HG03521 (cell line): ENCODE results near the gene PNLDC1.

ENCODE experiments used
- ATAC-seq: cut with Tn5 transposase; IDR thresholded peaks from one replicate; pipeline ENCODE4 v1.9.1; 2021; ENCODE audit warnings: mild to moderate bottlenecking, moderate library complexity; ENCODE audit not compliant: unreplicated experiment

Gene PNLDC1, protein sequence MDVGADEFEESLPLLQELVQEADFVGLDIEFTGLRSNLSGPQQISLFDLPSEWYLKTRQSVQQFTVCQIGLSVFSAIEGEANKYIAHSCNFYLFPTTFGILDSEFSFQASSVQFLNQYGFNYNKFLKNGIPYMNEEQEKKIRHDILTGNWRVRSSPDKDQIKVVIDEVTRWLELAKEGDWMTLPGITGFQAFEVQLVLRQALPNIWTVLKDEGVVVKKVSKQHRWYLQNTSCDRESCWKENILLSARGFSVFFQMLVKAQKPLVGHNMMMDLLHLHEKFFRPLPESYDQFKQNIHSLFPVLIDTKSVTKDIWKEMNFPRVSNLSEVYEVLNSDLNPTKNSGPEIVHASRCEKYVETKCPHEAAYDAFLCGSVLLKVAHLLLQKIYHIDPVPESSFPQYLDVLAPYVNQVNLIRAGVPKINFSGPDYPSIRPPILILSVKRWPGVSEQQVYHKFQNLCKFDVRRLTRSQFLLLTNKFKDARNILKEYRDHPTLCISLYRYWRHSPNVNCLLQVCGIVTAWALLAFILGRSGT

DNA sequence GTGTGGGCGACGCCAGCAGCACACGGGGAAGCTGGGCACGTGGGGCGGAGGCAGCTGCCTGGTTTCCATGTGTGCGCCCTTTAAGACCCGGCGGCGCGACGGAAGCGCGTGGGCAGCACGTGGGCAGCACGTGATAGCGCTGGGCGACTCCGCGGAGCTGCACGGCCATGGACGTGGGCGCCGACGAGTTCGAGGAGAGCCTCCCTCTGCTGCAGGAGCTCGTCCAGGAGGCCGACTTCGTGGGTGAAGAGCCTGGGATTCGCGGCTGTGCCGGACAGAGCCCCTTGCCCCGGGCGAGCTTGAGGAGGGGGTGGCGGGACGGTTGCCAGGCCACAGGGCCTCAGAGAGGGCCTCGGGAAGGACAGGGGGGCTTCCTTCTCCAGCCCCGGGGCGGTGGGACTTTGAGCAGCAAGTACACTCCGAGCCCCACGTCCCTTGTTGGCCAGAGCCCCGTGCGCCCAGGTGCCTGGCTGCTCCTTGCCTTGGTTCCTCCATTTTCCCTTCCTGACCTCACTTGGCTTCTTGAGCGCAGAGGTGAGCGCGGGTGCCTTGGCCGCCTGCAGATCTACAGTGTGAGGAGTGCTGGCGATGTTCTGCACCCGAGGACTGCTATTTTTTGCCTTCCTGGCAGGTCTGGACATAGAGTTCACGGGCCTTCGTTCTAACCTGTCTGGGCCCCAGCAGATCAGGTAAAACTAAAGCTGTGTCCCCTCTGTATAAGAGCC is at the start of gene PNLDC1:
Gene PNLDC1, plus strand, starts transcription at position 136 of the 725 bp plus-strand sequence. Its CDS starts 32 bp downstream, at position 168.
- no peak for ATAC-seq

DNA sequence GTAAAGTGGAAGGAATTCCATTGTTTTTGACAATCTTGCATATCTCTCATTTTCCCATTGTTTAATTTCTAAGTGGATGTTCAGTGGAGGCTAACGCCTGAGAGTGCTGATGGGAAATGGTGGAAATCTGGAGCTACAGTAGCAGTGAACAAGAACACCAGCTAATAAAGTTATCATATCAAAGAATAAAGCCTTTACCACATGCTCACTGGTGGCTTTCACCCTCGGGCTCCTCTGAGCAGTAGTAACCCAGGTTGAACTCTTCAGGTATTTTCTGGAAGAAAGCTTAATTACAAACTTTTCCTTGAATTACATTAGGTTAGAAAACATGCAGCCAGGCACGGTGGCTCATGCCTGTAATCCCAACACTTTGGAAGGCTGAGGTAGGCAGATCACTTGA is 48.6 kb upstream of the PNLDC1 start:
- no peak for ATAC-seq

DNA sequence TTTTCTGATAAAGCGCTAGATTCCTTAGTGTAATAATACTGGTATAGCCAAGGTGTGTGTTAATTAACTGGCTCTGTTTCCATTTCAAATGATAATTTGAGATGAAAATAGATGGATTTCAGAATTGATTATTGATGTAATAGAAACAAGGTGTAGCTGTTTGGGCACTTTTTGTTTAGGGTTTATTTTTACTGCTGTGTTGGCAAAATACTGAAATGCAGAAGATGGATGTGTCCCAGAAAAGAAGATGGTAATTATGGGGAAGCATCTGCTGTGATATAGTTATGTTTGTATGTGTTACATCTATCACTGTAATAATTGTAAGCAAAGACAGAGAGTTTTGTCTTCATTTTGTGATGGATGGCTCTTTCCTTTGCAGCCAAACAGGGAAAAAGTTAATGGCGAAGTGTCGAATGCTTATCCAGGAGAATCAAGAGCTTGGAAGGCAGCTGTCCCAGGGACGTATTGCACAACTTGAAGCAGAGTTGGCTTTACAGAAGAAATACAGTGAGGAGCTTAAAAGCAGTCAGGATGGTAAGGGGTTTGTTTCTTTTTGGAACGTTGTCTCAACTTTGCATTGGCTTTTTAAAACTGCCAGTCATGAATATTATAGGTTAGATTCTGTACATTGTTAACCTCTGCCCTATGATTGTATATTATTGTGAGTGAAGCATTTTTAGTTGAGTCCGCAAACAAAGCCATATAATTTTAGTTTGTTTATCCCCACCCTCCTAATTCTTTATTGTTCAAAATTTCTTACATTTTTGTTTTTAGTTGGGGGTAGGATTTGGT is 46.8 kb upstream of the PNLDC1 start:
- no peak for ATAC-seq

DNA sequence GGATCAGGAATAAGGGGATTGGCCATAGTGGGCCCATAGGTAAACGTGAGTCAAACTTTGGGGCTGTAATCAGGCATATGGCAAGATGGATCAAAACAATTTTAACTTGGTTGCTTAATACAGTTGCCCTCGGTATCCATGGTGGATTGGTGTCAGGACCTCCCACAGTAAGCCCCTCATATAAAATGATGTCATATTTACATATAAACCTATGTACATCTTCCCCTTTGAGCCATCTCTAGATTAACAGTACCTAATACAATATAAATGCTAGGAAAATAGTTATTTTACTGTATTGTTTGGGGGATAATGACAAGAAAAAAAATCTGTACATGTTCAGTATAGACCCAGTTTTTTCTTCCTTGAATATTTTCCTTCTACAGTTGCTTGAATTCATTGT is 45.7 kb upstream of the PNLDC1 start:
- ATAC-seq, result no peak

DNA sequence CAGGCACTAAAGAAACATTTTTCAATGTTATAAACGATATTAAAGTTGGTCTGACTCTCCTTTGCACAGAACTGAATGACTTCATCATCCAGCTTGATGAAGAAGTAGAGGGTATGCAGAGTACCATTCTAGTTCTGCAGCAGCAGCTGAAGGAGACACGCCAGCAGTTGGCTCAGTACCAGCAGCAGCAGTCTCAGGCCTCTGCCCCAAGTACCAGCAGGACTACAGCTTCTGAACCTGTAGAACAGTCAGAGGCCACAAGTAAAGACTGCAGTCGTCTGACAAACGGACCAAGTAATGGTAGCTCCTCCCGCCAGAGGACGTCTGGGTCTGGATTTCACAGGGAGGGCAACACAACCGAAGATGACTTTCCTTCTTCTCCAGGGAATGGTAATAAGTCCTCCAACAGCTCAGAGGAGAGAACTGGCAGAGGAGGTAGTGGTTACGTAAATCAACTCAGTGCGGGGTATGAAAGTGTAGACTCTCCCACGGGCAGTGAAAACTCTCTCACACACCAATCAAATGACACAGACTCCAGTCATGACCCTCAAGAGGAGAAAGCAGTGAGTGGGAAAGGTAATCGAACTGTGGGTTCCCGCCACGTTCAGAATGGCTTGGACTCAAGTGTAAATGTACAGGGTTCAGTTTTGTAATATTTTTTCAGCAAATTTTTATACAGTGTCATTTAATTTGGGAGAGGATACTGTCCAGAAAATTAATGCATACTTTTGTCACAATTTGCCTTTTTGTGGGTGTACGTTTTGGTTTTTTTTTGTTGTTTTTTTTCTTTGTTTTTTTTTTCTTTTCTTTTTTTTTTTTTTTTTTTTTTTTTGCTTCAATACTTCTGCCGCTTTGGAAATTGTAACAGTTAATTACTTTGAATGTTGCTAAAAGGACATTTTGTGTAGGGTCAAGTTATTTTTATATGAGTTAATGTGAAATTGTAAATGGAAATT is 44.8 kb upstream of the PNLDC1 start:
- no peak for ATAC-seq

DNA sequence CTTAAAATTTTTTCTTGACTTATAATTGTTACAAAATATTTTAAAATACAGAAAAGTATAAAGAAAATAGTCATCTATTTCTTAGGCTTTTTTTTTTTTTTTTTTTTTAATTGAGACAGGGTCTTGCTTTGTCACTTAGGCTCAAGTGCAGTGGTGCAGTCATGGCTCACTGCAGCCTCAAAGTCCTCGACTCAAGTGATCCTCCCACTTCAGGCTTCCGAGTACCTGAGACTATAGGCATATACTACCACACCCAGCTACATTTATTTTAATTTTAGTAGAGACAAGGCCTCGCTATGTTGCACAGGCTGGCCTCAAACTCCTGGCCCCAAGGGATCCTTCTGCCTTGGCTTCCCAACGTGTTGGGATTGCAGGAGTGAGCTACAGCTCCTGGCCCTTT is 43.6 kb upstream of the PNLDC1 start:
- ATAC-seq, result no peak

DNA sequence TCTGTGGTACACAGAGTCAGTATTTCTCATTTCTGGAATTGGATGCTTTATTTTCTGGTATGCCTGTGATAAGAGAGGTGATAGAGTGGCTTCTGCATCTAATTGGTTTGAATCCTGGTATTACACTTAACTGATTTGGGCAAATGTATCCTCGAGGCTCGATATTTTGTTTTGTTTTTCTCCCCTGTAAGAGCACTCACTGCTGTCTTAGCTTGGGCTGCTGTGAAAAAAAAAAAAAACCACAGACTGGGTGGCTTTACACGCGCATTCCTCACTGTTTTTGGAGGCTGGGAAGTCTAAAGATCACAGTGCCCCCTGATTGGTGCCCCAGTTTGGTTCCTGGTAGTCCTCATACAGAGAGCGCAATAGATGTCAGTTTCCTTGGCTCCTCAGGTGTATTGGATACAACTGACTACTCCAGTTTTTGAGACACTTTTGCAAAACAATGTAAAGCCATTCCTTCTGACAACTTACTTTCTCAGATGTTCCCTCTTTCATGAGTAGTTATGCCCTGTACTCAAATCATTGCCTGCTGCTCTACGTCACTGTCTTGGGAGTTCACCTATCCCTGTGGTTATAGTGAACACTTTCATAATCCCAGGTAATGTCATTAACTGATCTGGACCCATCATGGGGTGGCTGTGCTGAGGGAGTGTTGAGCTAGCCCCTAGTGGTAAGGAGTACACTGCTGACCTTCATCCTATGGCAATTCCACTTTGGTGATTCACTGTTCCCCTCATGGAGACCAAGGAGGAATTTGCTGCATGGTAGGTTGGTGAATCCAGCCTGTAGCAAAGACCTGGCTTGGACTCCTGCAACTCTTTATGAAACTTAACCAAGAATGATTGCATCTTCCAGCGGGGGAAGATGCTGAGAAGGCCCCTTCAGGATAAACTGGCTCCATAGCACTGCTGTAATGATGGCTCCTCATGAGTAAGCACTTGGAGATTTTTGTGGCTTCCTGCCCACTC is 41.8 kb upstream of the PNLDC1 start:
- no peak for ATAC-seq

DNA sequence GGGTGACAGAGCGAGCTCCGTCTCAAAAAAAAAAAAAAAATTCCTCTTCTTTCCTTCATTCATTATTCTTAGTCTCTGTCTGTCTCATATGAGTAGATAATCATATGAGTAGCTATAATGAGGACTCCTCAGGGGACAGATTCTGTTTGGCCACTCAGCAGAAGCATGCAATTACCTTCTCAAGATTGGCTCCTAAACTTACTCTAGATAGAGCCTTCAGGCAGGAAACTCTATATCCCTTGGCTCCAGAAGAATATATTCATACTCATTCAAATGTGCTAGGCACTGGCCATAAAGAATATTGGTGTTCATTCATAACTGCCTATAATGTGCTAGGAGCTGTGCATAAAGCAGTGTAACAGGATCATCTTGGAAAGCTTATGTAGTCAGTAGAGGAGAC is 40.4 kb upstream of the PNLDC1 start:
- no peak for ATAC-seq

DNA sequence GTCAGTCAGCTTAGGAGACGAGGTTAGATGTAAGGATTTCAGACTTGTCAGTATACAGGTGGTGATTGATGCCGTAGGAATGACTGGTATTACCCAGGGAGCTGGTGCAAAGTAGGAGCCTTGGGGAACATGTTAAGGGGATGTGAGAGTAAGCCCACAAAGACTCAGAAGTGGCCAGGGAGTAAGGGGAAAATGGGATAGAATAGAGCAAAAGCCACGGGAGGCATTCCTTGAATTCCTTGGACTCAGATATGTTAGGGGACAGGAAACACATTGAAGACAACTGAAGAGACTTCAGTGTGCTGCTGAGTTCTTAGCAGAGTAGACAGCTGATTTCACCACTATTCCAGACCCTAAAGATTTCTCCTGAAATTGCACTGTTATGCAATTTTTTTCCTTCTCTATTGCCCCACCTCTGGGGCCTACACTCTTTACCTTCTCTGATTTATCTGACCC is 39.4 kb upstream of the PNLDC1 start:
- ATAC-seq, result no peak

DNA sequence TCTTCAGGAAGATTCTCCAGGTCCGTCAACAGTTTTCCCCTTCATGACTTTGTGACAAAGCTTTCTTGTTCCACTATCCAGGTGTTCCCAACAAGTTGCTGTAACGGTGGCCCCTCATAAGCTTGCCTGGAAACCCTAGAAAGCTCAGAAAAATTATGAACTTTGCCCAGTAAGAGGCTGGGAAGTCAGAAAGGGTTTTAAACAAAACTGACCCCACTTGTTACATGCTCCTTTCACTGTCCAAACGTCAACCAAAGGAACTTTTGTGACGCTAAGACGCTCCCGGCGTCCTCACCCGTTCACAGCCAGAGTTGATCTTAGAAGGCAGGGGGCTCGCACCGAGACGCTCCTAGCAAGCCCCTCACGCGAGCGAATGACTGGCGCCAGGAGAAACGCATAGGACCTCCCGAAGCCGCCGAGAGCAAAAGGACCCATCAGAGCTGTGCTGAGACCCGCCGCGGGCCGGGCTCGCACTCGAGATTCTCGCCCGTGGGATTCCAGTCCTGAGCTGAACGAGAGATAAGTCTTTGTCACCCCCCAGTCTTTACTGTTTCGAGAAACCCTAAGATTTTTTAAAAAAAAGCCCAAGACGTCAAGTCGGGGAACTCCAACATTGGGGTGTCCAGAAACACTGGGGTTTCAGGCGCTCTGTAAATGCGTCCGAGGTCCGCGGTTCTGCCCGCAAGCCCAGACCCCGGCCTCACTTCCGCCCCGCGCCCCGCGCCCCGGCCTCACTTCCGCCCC is 38.8 kb upstream of the PNLDC1 start:
- no peak for ATAC-seq

DNA sequence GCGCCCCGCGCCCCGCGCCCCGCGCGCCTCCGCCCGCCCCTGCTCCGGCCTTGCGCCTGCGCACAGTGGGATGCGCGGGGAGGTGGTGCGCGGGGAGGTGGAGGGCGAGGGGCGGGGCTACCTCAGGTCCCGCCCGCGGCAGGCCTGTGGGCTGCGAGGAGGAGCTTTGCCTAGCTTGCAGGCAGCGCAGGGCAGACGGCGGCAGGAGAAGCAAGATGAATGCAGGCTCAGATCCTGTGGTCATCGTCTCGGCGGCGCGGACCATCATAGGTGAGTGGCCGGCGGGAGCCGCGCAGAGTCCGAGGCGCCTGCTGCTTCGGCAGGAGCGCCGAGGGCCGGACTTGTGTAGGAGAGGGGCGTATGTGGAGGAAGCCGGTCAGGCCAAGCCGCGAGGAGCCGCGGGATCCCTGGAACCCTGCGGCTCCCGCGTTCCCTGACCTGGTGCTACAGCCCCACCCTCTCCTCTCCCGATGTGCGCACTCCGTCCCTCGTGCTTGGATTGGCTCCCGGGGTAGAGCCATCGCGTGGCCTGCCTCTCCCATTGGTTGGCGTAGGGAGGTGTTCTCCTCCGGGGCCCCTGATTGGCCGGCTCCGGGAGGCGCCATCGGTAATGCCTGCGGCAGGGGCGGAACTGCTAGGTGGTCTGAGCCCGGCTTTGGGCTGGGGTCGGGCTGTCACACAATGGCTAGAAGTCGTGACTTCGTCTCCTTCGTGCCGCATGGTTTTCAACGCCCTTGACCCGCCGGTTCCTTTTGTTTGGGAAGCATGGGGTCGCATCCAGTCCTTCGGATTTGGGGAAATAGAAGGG is 38.0 kb upstream of the PNLDC1 start, which contains the start of gene ACAT2:
Gene ACAT2, plus strand, starts transcription at position 173 of the 808 bp plus-strand sequence. Its CDS starts 43 bp downstream, at position 216.
- ATAC-seq, result peak; percentile 96

DNA sequence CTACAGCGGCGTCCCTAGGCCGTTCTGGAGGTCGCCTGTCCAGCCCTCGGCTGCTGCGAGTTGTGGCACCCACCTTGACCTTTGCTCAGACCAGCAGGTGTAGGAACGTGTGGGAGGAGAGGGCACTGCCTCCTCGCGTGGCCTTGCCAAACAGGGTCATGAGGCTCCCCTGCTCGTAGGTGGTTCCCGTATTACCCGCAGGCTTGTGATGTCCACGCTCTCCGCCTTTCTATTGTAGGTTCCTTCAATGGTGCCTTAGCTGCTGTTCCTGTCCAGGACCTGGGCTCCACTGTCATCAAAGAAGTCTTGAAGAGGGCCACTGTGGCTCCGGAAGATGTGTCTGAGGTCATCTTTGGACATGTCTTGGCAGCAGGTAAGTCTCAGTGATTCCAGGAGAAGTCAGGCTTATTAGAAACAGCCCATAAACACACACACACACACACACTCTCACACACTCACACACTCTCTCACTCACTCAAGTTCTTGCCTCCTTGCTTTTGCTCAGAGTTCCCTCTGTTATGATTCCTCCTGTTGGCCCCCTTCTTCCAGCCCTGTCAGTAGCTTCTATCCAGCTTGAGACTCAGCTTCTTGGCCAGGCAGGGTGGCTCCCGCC is 37.3 kb upstream of the PNLDC1 start:
- ATAC-seq, result no peak

DNA sequence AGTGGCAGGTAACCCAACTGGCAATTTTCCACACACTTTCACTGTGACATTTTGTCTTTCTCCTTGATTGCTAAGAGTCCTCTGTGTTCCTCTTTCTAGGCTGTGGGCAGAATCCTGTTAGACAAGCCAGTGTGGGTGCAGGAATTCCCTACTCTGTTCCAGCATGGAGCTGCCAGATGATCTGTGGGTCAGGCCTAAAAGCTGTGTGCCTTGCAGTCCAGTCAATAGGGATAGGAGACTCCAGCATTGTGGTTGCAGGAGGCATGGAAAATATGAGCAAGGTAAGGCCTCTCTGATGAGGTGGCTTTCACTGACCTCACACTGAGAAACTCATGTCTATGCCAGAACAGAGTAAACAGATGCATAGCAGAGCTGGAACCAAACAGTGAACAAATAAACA is 33.2 kb upstream of the PNLDC1 start:
- no peak for ATAC-seq

DNA sequence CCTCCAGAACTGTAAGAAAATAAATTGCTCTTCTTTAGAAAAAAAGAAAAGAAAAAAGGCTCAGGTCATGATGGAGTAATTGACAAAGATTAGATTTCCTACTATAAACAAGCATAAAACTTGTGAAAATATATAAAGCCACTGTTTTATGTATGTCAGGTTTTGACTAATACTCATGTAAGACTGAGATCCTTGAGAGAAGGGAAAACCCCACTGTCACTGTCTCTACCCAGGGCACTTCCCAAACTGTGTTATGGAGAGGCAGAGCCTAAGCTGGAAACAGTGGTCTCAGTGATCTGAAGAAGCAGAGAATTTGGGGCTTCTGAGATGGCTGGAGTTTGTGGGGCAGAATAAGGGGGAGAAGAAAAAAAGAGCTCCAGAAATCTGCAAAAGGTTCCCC is 30.6 kb upstream of the PNLDC1 start:
- no peak for ATAC-seq

DNA sequence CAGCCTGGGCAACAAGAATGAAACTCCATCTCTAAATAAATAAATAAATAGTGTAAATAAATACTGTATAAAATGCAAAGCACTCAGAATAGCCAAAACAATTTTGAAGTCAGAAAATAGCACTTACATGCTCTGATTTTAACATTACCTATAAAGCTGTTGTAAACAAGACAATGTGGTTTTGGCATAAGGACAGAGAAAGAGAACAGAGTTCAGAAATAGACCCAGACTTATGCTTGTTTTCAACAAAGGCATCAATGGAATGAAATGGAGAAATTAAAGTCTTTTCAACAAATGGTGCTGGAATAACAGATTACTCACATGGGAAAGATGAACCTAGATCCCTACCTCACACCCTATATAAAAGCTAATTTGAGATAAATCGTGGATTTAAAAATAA is 27.9 kb upstream of the PNLDC1 start:
- ATAC-seq, result no peak

DNA sequence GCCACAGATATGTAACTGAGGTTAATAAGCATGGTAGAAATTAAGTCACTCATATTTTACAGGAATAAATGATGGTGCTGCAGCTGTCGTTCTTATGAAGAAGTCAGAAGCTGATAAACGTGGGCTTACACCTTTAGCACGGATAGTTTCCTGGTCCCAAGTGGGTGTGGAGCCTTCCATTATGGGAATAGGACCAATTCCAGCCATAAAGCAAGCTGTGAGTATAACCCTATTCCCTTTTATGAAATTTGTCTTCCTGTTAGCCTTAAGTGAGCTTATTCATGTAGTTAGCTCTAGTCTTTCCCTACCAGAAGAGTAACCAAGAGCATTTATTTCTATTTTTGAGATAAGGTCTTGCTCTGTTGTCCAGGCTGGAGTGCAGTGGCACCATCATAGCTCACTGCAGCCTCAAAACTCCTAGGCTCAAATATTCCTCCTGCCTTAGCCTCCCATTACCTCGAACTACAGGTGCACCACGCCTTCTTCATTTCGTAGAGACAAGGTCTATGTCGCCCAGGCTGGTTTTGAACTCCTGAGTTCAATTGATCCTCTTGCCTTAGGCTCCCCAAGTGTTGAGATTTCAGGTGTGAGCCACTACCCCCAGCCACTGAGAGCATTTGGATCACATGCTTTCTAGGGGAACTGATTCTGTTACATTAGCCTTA is 22.7 kb upstream of the PNLDC1 start:
- no peak for ATAC-seq
